Heart left ventricle (tissue), 13 donors: Measurements from ENCODE around the gene ZBTB24.

Experiments
- POLR2A ChIP-seq, 2 donors: fragments of 450-650 bp; IDR thresholded peaks; one replicate each; pipeline ENCODE4 v1.6.1; 2017; ENCODE audit warnings: antibody characterized with exemption in 2 of 2, mild to moderate bottlenecking in 2 of 2, moderate library complexity in 2 of 2
- TF ChIP-seq, protein P1 (sequence below), 12 donors: fragments of 200-600 bp; sonication (generic) in 4 of 12; IDR thresholded peaks; one replicate each; pipeline versions ENCODE4 v1.5.0 to v1.8.0; 2018 to 2022; ENCODE audit warnings: antibody characterized with exemption in 12 of 12, mild to moderate bottlenecking in 5 of 12
- donor health status: ischemic (EF 13 %, LVEDD 7.1; RV severe dilation, severe dysfunction).
- donor health status: DM: no; HTN: yes; CAD: no.
- donor health status: DM: no; HTN: no; CAD: no.
- donor health status: ischemic (EF 25% LVEDD 6.9; RV normal size, moderate dysfunction).
- donor health status: ischemic (EF 25% LVEDD 5.7; RV mildly dilated, moderate dysfunction).
- donor health status: ischemic (EF 35%, LVEDD 5.7; RV mildly dilated, moderate dysfunction).
- donor health status: nonischemic (EF 11% LVEDD 7.7; RV severe dilation, severe dysfunction).
- donor health status: DM: yes; HTN: yes; CAD: no.
- donor health status: PGD.
- donor health status: ischemic (EF 29% LVEDD 5.4; RV normal size, mild dysfunction).
- donor health status: nonischemic (EF 23%, LVEDD 6.1; RV moderate dilation, normal function).

DNA sequence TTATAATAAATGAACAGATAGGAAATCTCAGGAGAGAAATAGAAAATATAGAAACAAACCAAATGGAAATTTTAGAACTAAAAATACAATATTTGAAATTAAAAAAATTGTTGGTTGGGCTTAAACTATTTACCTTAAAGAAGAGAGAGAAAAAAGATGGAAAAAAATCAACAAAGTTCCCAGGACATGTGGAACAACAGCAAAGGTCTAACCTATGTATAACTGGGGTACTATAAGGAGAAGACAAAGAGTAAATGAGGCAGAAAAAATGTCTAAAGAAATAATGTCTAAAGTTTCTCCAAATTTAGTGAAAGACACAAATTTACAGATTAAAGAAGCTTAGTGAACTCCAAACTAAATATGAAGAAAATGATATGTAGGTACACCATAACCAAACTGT is 41.1 kb upstream of the ZBTB24 start:
- no peak for TF ChIP-seq POLR2A (IDR thresholded peaks at IDR 0.05)
- TF ChIP-seq, protein P1, sequence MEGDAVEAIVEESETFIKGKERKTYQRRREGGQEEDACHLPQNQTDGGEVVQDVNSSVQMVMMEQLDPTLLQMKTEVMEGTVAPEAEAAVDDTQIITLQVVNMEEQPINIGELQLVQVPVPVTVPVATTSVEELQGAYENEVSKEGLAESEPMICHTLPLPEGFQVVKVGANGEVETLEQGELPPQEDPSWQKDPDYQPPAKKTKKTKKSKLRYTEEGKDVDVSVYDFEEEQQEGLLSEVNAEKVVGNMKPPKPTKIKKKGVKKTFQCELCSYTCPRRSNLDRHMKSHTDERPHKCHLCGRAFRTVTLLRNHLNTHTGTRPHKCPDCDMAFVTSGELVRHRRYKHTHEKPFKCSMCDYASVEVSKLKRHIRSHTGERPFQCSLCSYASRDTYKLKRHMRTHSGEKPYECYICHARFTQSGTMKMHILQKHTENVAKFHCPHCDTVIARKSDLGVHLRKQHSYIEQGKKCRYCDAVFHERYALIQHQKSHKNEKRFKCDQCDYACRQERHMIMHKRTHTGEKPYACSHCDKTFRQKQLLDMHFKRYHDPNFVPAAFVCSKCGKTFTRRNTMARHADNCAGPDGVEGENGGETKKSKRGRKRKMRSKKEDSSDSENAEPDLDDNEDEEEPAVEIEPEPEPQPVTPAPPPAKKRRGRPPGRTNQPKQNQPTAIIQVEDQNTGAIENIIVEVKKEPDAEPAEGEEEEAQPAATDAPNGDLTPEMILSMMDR (IDR thresholded peaks at IDR 0.05) = no peak
